A549 (cell line): ENCODE data around the gene PARD6G. TPM values are rescaled to one million over a fixed set of nuclear protein-coding genes. Genes with fewer than 3 reads are reported as not detected.

Source experiments
- ATAC-seq, 2 experiments: fragments of 200-7000 bp in 1 of 2; fragments of >200 bp in 1 of 2; cut with Nextera tagmentation in 1 of 2; cut with Tn5 transposase in 1 of 2; 3 replicates each; pipeline versions ENCODE4 v1.8.0 to v1.9.1; 2018 to 2020; ENCODE audit warnings: mild to moderate bottlenecking in 1 of 2, moderate library complexity in 1 of 2
- CTCF ChIA-PET: fragments of 300-600 bp; sonication (Branson Sonifier 250); formaldehyde crosslinking; extraction: SDS; loops from one replicate; lab custom pipeline; 2021; ENCODE audit warnings: antibody characterized with exemption, inconsistent platforms; lab: Yijun Ruan, JAX
- POLR2A ChIA-PET: fragments of 350-600 bp; formaldehyde crosslinking; extraction: SDS; loops from one replicate; lab custom pipeline; 2021; ENCODE audit warnings: antibody characterized with exemption, inconsistent platforms; lab: Yijun Ruan, JAX
- DNase-seq, 2 experiments: peaks; one replicate each; pipeline versions ENCODE4 v3.0.0 to v3.0.0-alpha.2; 2011 to 2016; ENCODE audit warnings: low read depth in 1 of 2, low spot score in 1 of 2
- FAIRE-seq: peaks from 2 replicates; lab custom pipeline; 2011; peaks lifted over from hg19 to GRCh38; lab: Jason Lieb, UNC
- H3K27ac ChIP-seq, 2 experiments: fragments of >200 bp; sonication (Bioruptor Twin); formaldehyde crosslinking; 3 replicates each; pipeline ENCODE4 v1.5.1; 2016 to 2017
- H3K4me1 ChIP-seq: fragments of >200 bp; sonication (Bioruptor Twin); formaldehyde crosslinking; 3 replicates; pipeline ENCODE4 v1.6.1; 2016
- H3K4me2 ChIP-seq: fragments of >200 bp; sonication (Bioruptor Twin); formaldehyde crosslinking; 3 replicates; pipeline ENCODE4 v1.6.1; 2016
- H3K4me3 ChIP-seq: fragments of >200 bp; sonication (Bioruptor Twin); formaldehyde crosslinking; 3 replicates; pipeline ENCODE4 v1.5.1; 2016
- H3K9me3 ChIP-seq: fragments of >200 bp; sonication (Bioruptor Twin); formaldehyde crosslinking; 3 replicates; pipeline ENCODE4 v1.6.1; 2016
- BHLHE40 ChIP-seq: IDR thresholded peaks from 2 replicates; pipeline ENCODE4 v1.6.1; 2012; ENCODE audit warnings: low read depth, low read length, inconsistent platforms
- CBX2 ChIP-seq: fragments of 200-600 bp; sonication (generic); IDR thresholded peaks from 2 replicates; pipeline ENCODE4 v1.6.1; 2016; ENCODE audit warnings: low read depth, mild to moderate bottlenecking, borderline replicate concordance
- CHD2 ChIP-seq: fragments of 150-350 bp; IDR thresholded peaks from 2 replicates; pipeline ENCODE4 v1.6.1; 2014; ENCODE audit warnings: low read length; ENCODE audit not compliant: partially characterized antibody
- CHD4 ChIP-seq: fragments of 200-600 bp; sonication (generic); IDR thresholded peaks from 2 replicates; pipeline ENCODE4 v1.6.1; 2016; ENCODE audit warnings: antibody characterized with exemption, mild to moderate bottlenecking, borderline replicate concordance
- EHF ChIP-seq: fragments of 250-450 bp; sonication (Bioruptor Pico); IDR thresholded peaks from 2 replicates; pipeline ENCODE4 v1.5.0; 2020; ENCODE audit warnings: mild to moderate bottlenecking
- EHMT2 ChIP-seq: fragments of 200-600 bp; sonication (generic); IDR thresholded peaks from 2 replicates; pipeline ENCODE4 v1.6.1; 2016; ENCODE audit warnings: antibody characterized with exemption, low read depth, mild to moderate bottlenecking, moderate library complexity
- FOSL2 ChIP-seq, 2 experiments: fragments of 450-650 bp in 1 of 2; fragments of >200 bp in 1 of 2; sonication (Bioruptor Twin) in 1 of 2; formaldehyde crosslinking; IDR thresholded peaks; 2 replicates each; pipeline versions ENCODE4 v1.5.0 to v1.6.1; 2016 to 2020; ENCODE audit warnings: mild to moderate bottlenecking in 1 of 2, moderate library complexity in 1 of 2
- HDAC2 ChIP-seq: fragments of 200-600 bp; sonication (generic); IDR thresholded peaks from 2 replicates; pipeline ENCODE4 v1.6.1; 2016
- JUN ChIP-seq, 2 experiments: fragments of >200 bp; sonication (Bioruptor Twin); formaldehyde crosslinking; IDR thresholded peaks; 2 replicates in 1 of 2; 3 replicates in 1 of 2; pipeline ENCODE4 v1.6.1; 2016 to 2017
- KDM1A ChIP-seq: fragments of 200-600 bp; sonication (generic); IDR thresholded peaks from 2 replicates; pipeline ENCODE4 v1.6.1; 2016; ENCODE audit warnings: low read depth, mild to moderate bottlenecking
- KDM5A ChIP-seq: fragments of 200-600 bp; sonication (generic); IDR thresholded peaks from 2 replicates; pipeline ENCODE4 v1.6.1; 2016; ENCODE audit warnings: antibody characterized with exemption, mild to moderate bottlenecking
- MAFK ChIP-seq: fragments of 450-650 bp; IDR thresholded peaks from 2 replicates; pipeline ENCODE4 v1.6.1; 2014; ENCODE audit not compliant: partially characterized antibody
- MYC ChIP-seq: IDR thresholded peaks from 2 replicates; pipeline ENCODE4 v1.6.1; 2012; ENCODE audit warnings: mild to moderate bottlenecking, inconsistent platforms, low read length, improper control_type of control experiment, borderline replicate concordance
- NFE2L2 ChIP-seq: fragments of 150-350 bp; conservative IDR thresholded peaks from 2 replicates; pipeline ENCODE4 v1.6.1; 2014; ENCODE audit warnings: low read length
- PHF8 ChIP-seq: fragments of 200-600 bp; sonication (generic); IDR thresholded peaks from 2 replicates; pipeline ENCODE4 v1.6.1; 2016; ENCODE audit warnings: low read depth, mild to moderate bottlenecking, antibody characterized with exemption, moderate library complexity, borderline replicate concordance
- RAD21 ChIP-seq, 2 experiments: fragments of >200 bp in 1 of 2; sonication (Bioruptor Twin) in 1 of 2; formaldehyde crosslinking in 1 of 2; IDR thresholded peaks in 1 of 2; conservative IDR thresholded peaks in 1 of 2; 2 replicates in 1 of 2; 3 replicates in 1 of 2; pipeline ENCODE4 v1.6.1; 2012 to 2018; ENCODE audit warnings: inconsistent platforms in 1 of 2
- RARB ChIP-seq: fragments of 250-450 bp; sonication (Bioruptor Pico); IDR thresholded peaks from 2 replicates; pipeline ENCODE4 v1.8.0; 2021; ENCODE audit warnings: mild to moderate bottlenecking, moderate library complexity
- SMC3 ChIP-seq: fragments of >200 bp; sonication (Bioruptor Twin); formaldehyde crosslinking; IDR thresholded peaks from 3 replicates; pipeline ENCODE4 v1.6.1; 2018; ENCODE audit warnings: inconsistent platforms
- ZFP36 ChIP-seq: fragments of 450-650 bp; IDR thresholded peaks from 2 replicates; pipeline ENCODE4 v1.6.1; 2014; ENCODE audit warnings: borderline replicate concordance; ENCODE audit not compliant: partially characterized antibody
- ZNF302 ChIP-seq: fragments of 250-450 bp; sonication (Bioruptor Pico); IDR thresholded peaks from 2 replicates; pipeline ENCODE4 v1.9.0; 2021; ENCODE audit warnings: inconsistent platforms, mild to moderate bottlenecking, moderate library complexity
- WGBS: methylation state at CpG from one replicate; pipeline ENCODE4 v1.1.6; 2017; ENCODE audit errors: missing lambda C conversion rate; 5-methylcytosine and 5-hydroxymethylcytosine counted together
- polyA plus RNA-seq, 4 experiments: library from polyadenylated mRNA; depleted of rRNA in 3 of 4; stranded (reverse); fragments of >200 nt; fragmentation: RNase III in 1 of 4; extraction: RNeasy Plus Mini Kit Qiagen cat#74134 plus additional on column Dnase treatment in 1 of 4; gene quantifications; 2 replicates in 3 of 4; 3 replicates in 1 of 4; pipeline ENCODE4 v1.2.3, GENCODE V29; 2011 to 2017
- TF ChIP-seq, protein P1 (sequence below): IDR thresholded peaks from 2 replicates; pipeline ENCODE4 v1.6.1; 2012
- TF ChIP-seq, protein P2 (sequence below): IDR thresholded peaks from 2 replicates; pipeline ENCODE4 v1.6.1; 2012; ENCODE audit warnings: low read depth, borderline replicate concordance
- TF ChIP-seq, protein P3 (sequence below): fragments of 250-450 bp; sonication (Bioruptor Pico); IDR thresholded peaks from 2 replicates; pipeline ENCODE4 v1.5.0; 2020; ENCODE audit warnings: low read depth, mild to moderate bottlenecking, moderate library complexity

PARD6G gene
- polyA plus RNA-seq, 2 of the 4 experiments (the other 2 are of a cell fraction), result 1.6 to 2.3 TPM

DNA sequence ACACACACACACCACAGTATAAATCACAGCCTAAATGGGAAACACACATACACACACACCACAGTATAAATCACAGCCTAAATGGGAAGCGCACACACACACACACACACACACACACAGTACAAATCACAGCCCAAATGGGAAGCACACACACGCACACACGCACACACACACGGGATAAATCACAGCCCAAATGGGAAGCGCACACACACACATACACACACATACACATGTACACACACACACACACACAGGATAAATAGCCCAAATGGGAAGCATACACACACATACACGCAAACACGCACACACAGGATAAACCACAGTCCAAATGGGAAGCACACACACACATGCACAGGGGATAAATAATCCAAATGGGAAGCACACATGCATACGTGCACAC, 70.2 kb downstream of the PARD6G start:
- Histone ChIP-seq H3K4me3 (no peak overlapping the region), H3K4me1 (no peaks in the 10 kb centered on the region), H3K27ac (no peak overlapping the region), H3K4me2 (no peak overlapping the region), H3K9me3 (no peaks in the 10 kb centered on the region)
- WGBS, result 72% methylated on average over 7 of the region's 8 CpGs
- no peak for FAIRE-seq
- TF ChIP-seq SMC3 (no peak), HDAC2 (no peak), CHD4 (no peak), JUN (IDR thresholded peaks at IDR 0.05) (no peak), CBX2 (no peak), RAD21 (conservative IDR thresholded peaks at IDR 0.05 in 1 of 2, IDR thresholded peaks at IDR 0.05 in 1 of 2) (no peak), KDM5A (no peak)
- ChIA-PET POLR2A (no interaction called here), CTCF (no interaction called here)
- DNase-seq, result no peak
- no peak for ATAC-seq

DNA sequence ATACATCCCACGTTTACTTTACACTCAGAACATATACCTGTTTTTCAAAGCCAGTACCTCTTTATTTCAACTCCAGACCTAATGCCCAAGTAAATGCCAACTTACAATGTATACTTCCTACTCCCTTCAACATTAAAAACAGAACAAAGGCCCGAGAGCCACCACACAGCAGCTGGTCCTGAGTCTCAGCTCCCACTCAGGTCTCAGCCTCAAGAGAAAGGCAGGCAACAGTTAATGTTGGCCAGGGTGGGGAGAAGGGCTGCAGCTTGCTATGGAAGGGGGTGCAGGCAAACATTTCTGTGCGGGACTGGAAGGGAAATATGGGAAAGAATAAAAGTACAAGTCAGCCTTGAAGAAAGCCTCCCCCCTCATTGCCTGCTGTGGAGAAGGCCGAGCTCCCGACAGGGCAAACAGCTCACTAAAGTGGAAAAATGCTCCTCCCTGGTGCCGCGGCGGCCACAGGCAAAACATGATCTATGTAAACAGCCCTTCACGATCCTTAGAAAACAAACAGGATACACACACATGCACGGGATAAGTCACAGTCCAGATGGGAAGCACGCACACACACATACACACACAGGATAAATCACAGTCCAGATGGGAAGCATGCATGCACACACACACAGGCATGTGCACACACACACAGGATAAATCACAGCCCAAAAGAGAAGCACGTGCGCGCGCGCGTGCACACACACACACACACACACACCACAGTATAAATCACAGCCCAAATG, 70.8 kb downstream of the PARD6G start:
- no peak for FAIRE-seq
- POLR2A ChIA-PET, result no interaction called here
- CTCF ChIA-PET, result interaction anchor here (0.8 to 1.0 kb wide), 2 partner anchors 21 to 24 kb away, joined by 3 read pairs; no protein-coding TSS in a partner anchor
- WGBS, result 48% methylated on average over 17 of the region's 17 CpGs
- H3K4me2 ChIP-seq, result no peak overlapping the region
- ATAC-seq, result no peak
- TF ChIP-seq, protein P1, sequence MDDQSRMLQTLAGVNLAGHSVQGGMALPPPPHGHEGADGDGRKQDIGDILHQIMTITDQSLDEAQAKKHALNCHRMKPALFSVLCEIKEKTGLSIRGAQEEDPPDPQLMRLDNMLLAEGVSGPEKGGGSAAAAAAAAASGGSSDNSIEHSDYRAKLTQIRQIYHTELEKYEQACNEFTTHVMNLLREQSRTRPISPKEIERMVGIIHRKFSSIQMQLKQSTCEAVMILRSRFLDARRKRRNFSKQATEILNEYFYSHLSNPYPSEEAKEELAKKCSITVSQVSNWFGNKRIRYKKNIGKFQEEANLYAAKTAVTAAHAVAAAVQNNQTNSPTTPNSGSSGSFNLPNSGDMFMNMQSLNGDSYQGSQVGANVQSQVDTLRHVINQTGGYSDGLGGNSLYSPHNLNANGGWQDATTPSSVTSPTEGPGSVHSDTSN, result no peak
- TF ChIP-seq, protein P2, sequence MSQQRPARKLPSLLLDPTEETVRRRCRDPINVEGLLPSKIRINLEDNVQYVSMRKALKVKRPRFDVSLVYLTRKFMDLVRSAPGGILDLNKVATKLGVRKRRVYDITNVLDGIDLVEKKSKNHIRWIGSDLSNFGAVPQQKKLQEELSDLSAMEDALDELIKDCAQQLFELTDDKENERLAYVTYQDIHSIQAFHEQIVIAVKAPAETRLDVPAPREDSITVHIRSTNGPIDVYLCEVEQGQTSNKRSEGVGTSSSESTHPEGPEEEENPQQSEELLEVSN, result no peak
- TF ChIP-seq MAFK, result no peak
- TF ChIP-seq NFE2L2, result no peak
- no peak for TF ChIP-seq BHLHE40
- TF ChIP-seq RARB (CRISPR knock-in tag), result no peak
- TF ChIP-seq RAD21 (conservative IDR thresholded peaks at IDR 0.05 in 1 of 2, IDR thresholded peaks at IDR 0.05 in 1 of 2), result no peak
- no peak for TF ChIP-seq FOSL2 (IDR thresholded peaks at IDR 0.05)
- no peak for TF ChIP-seq FOSL2 (CRISPR knock-in tag; IDR thresholded peaks at IDR 0.05)
- TF ChIP-seq, protein P3, sequence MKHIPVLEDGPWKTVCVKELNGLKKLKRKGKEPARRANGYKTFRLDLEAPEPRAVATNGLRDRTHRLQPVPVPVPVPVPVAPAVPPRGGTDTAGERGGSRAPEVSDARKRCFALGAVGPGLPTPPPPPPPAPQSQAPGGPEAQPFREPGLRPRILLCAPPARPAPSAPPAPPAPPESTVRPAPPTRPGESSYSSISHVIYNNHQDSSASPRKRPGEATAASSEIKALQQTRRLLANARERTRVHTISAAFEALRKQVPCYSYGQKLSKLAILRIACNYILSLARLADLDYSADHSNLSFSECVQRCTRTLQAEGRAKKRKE (CRISPR knock-in tag), result no peak
- no peak for TF ChIP-seq EHF (CRISPR knock-in tag)
- TF ChIP-seq ZFP36, result no peak
- TF ChIP-seq ZNF302 (CRISPR knock-in tag), result no peak
- no peak for TF ChIP-seq EHMT2
- no peak for TF ChIP-seq PHF8
- TF ChIP-seq MYC, result no peak
- TF ChIP-seq CHD2, result no peak
- TF ChIP-seq SMC3, result no peak
- no peak for TF ChIP-seq KDM1A
- H3K4me1 ChIP-seq, result no peaks in the 10 kb centered on the region
- no peaks in the 10 kb centered on the region for H3K9me3 ChIP-seq
- no peak overlapping the region for H3K27ac ChIP-seq
- no peak overlapping the region for H3K4me3 ChIP-seq
- no peak for DNase-seq
